Measurements from ENCODE around the gene C16orf89.

The C16orf89 gene

DNA sequence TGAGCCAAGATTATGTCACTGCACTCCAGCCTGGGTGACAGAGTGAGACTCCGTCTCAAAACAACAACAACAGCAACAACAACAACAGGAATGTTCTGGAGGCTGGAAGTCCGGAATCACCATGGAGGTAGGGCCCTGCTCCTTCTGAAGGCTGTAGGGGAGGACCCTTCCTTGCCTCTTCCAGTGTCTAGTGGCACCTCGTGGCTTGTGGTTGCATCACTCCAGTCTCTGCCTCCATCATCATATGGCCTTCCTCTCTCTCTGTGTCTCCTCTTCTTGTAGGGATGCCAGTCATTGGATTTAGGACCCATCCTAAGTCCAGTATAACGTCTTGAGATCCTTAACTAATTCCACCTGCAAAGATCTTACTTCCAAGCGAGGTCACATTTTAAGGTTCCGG lies 46.0 kb downstream of the C16orf89 start:
- Histone ChIP-seq H3K36me3 (ENCODE audit: control insufficient read depth, insufficient read depth, low read length) (no peaks in the 10 kb centered on the region), H3K4me3 (replicated peaks; ENCODE audit: low read depth, low read length) (no peak overlapping the region), H3K27me3 (replicated peaks; ENCODE audit: control insufficient read depth, insufficient read depth, low read length) (no peaks in the 10 kb centered on the region; the same call in 1 of the 2 replicates)
- no peak for DNase-seq (ENCODE audit: extremely low read depth, insufficient read length)
- TF ChIP-seq CTCF (IDR thresholded peaks at IDR 0.05; ENCODE audit: insufficient read depth, low read length, poor library complexity, severe bottlenecking) = no peak

DNA sequence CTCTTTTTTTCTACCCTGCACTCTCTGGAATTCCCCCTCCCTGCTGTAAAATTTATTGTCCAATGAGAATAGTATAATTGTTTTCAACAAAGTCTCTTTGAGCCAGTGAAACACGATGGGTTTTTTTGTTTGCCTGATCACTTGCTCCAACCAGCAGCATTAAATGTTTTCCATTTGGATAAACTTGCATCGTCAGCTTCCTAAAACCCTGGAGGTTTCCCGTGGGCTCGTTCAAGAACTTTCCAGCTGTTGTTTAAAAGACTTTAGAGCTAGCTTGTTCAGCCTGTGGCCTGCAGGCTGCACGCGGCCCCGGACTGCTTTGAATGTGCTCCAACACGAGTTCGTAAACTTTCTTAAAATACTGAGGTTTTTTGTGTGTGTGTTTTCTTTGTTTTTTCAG lies 47.0 kb downstream of the C16orf89 start:
- Histone ChIP-seq H3K4me3 (replicated peaks; ENCODE audit: low read depth, low read length) (no peak overlapping the region), H3K27me3 (replicated peaks; ENCODE audit: control insufficient read depth, insufficient read depth, low read length) (no peaks in the 10 kb centered on the region; the same call in 1 of the 2 replicates), H3K36me3 (ENCODE audit: control insufficient read depth, insufficient read depth, low read length) (no peaks in the 10 kb centered on the region)
- no peak for DNase-seq (ENCODE audit: extremely low read depth, insufficient read length)
- TF ChIP-seq CTCF (IDR thresholded peaks at IDR 0.05; ENCODE audit: insufficient read depth, low read length, poor library complexity, severe bottlenecking) = no peak

GRCh38 chr16:5017678-5017969 lies 48.1 kb downstream of the C16orf89 start:
- no peak for TF ChIP-seq CTCF (IDR thresholded peaks at IDR 0.05; ENCODE audit: insufficient read depth, low read length, poor library complexity, severe bottlenecking)
- DNase-seq (ENCODE audit: extremely low read depth, insufficient read length) = no peak
- H3K36me3 ChIP-seq (ENCODE audit: control insufficient read depth, insufficient read depth, low read length) = no peaks in the 10 kb centered on the region
- no peak overlapping the region for H3K4me3 ChIP-seq (replicated peaks; ENCODE audit: low read depth, low read length)
- H3K27me3 ChIP-seq (replicated peaks; ENCODE audit: control insufficient read depth, insufficient read depth, low read length) = no peaks in the 10 kb centered on the region; the same call in 1 of the 2 replicates

GRCh38 chr16:5016967-5017677 lies 48.6 kb downstream of the C16orf89 start:
- no peak for DNase-seq (ENCODE audit: extremely low read depth, insufficient read length)
- no peaks in the 10 kb centered on the region for H3K36me3 ChIP-seq (ENCODE audit: control insufficient read depth, insufficient read depth, low read length)
- no peak for TF ChIP-seq CTCF (IDR thresholded peaks at IDR 0.05; ENCODE audit: insufficient read depth, low read length, poor library complexity, severe bottlenecking)
- H3K4me3 ChIP-seq (replicated peaks; ENCODE audit: low read depth, low read length) = no peak overlapping the region
- no peaks in the 10 kb centered on the region; the same call in 1 of the 2 replicates for H3K27me3 ChIP-seq (replicated peaks; ENCODE audit: control insufficient read depth, insufficient read depth, low read length)

GRCh38 chr16:5015887-5016286 lies 49.9 kb downstream of the C16orf89 start:
- Histone ChIP-seq H3K36me3 (ENCODE audit: control insufficient read depth, insufficient read depth, low read length) (no peaks in the 10 kb centered on the region), H3K27me3 (replicated peaks; ENCODE audit: control insufficient read depth, insufficient read depth, low read length) (no peaks in the 10 kb centered on the region; the same call in 1 of the 2 replicates), H3K4me3 (replicated peaks; ENCODE audit: low read depth, low read length) (no peak overlapping the region)
- no peak for DNase-seq (ENCODE audit: extremely low read depth, insufficient read length)
- TF ChIP-seq CTCF (IDR thresholded peaks at IDR 0.05; ENCODE audit: insufficient read depth, low read length, poor library complexity, severe bottlenecking) = no peak

- no peak for TF ChIP-seq CTCF (IDR thresholded peaks at IDR 0.05; ENCODE audit: insufficient read depth, low read length, poor library complexity, severe bottlenecking)
Measured at GRCh38 chr16:5015351-5015750, 50.4 kb downstream of the C16orf89 start.

More at GRCh38 chr16:5015351-5015750, 50.4 kb downstream of the C16orf89 start:
- Histone ChIP-seq H3K4me3 (replicated peaks; ENCODE audit: low read depth, low read length) (no peak overlapping the region), H3K36me3 (ENCODE audit: control insufficient read depth, insufficient read depth, low read length) (no peaks in the 10 kb centered on the region), H3K27me3 (replicated peaks; ENCODE audit: control insufficient read depth, insufficient read depth, low read length) (no peaks in the 10 kb centered on the region; the same call in 1 of the 2 replicates)
- DNase-seq (ENCODE audit: extremely low read depth, insufficient read length) = no peak
